ENCODE measurements around the gene OOSP2.

OOSP2 gene

DNA sequence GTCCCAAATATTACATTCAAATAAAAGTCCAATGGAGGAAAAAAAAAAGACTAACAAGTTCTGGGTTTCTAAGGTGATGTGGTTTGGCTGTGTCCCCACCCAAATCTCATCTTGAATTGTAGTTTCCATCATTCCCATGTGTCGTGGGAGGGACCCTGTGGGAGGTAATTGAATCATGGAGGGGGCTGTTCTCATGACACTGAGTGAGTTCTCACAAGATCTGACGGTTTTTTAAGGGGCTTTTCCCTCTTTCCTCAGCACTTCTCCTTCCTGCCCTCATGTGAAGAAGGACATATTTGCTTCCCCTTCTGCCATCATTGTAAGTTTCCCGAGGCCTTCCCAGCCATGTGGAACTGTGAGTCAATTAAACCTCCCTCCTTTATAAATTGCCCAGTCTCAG is 40.3 kb downstream of the OOSP2 start:
- no peak for DNase-seq (ENCODE audit: low spot score)

DNA sequence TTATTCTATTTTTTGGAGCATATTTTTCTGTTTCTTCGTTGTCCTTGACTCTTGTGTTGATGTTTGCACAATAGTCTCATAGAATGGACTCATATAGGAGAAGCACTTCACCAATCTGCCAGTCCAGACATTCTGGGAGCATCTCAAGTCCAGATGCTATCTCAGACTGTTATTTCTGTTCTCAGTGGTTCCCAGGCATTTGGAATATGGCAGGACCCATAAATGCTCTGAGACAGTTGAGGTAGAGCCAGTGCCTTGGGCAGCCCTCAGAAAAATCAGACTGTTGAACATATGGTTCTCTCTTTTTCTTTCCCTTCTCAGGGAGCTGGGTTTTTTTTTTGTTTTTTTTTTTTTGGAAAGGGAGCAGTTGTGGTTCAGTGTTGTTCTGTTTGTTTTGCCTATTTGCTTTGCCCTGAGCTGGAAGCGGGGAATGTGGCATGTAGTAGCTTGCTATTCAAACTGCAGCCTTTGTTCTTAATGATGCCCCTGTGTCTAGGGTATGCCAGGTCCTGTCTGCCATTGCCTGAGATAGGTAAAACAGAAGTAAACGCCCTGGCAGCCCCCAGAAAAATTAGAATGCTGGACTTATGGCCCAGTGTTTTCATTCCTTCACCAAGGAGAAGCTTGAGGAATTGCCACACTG is 44.5 kb downstream of the OOSP2 start:
- no peak for DNase-seq (ENCODE audit: low spot score)

DNA sequence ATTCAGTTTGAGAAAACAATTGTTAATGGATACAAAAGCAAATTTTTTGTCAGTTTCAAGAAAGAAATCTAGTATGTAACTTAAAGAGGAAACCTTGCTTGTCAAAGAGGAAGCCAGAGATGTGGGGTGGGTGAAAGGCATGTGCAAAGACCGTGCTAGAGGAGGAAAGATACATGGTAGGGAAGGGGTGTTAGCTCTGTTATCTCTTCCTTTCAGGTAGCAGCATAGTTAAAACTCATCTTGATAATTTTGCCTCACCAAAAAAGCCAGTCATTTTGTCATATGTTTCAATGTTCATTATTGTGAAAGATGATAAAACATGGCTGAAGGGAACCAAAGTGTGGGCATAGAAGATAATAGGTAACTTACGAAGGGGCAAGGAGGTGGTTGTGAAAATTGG is 45.7 kb downstream of the OOSP2 start:
- DNase-seq (ENCODE audit: low spot score): no peak

DNA sequence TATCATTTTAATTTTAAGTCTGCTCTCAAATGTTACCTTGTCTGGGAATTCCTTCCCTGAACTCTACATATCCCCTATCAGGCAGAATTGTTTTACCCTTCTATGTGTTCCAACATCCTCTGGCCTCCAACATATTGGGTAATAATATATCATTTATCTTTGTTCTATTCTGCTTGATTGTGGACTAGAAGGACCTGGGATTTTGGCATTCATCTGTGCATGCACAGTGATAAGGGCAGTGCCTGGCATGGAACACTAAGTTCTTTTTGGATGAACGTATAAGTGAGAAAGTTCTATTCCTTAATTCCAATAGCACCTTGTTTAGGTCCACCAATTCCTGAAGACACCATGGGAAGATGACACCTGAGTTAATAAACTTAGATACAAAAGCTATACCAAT is 47.0 kb downstream of the OOSP2 start:
- no peak for DNase-seq (ENCODE audit: low spot score)

DNA sequence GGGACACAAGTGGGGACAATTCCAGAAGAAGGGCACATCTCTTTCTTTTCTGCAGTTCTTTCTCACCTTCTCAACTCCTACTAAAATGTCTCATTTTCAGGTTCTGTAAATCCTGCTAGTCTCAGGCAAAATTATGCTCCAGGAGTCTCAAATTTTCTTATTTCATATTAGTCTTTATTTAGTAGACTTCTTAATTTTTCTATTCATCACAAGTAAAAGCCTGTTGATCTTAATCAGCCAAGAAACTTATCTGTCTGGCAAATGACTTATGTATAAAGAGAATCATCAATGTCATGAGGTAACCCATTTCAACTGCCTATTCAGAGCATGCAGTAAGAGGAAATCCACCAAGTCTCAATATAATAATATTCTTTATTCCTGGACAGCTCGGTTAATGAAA is 48.2 kb downstream of the OOSP2 start, which contains the start of gene MS4A2:
Gene MS4A2, plus strand, starts transcription at position 301 of the 400 bp plus-strand sequence. CDS start 102 bp downstream, outside the sequence.
- DNase-seq (ENCODE audit: low spot score): no peak

DNA sequence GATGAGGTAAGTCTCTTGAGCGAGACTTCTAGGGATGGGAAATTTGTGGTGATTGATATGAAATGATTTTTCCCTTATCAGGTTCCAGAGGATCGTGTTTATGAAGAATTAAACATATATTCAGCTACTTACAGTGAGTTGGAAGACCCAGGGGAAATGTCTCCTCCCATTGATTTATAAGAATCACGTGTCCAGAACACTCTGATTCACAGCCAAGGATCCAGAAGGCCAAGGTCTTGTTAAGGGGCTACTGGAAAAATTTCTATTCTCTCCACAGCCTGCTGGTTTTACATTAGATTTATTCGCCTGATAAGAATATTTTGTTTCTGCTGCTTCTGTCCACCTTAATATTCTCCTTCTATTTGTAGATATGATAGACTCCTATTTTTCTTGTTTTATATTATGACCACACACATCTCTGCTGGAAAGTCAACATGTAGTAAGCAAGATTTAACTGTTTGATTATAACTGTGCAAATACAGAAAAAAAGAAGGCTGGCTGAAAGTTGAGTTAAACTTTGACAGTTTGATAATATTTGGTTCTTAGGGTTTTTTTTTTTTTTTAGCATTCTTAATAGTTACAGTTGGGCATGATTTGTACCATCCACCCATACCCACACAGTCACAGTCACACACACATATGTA is 55.4 kb downstream of the OOSP2 start:
- no peak for DNase-seq (ENCODE audit: low spot score)

DNA sequence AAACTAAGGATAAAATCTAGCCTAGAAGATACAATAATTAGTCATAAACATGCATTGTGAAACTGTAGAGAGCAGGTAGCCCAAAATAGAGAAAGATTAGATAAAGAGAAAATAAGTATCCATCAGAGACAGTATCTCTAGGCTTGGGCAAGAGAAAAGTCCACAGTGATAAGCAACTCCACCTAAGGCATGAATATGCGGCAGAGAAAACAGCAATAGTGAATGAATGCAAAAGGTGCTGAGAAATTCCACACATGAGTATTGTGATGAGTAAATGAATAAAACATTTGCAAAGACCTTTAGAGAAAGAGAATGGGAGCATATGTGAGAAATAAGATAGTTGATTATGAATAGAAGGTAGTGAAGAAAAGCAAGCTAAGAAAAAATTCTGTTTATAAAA is 57.0 kb downstream of the OOSP2 start:
- DNase-seq (ENCODE audit: low spot score): no peak
